Measurements from ENCODE around the gene CNN1. TPM values are rescaled to one million over a fixed set of nuclear protein-coding genes. Genes with fewer than 3 reads are reported as not detected.

CNN1 gene
- total RNA-seq, result 10 to 100 TPM; 21.2 to 88.2 (median 25.7) TPM

GRCh38 chr19:11538232-11539036 lies at the start of gene CNN1:
CNN1 (plus strand) TSS chr19:11538851; CDS start chr19:11538928, 77 bp downstream.
- Histone ChIP-seq H3K36me3 (no peaks in the 10 kb centered on the region), H3K9me3 (no peaks in the 10 kb centered on the region), H3K4me1 (peaks cover 0 to 12% (median 0%) of the 10 kb centered on the region in 4 donors), H3K27me3 (no peaks in the 10 kb centered on the region), H3K27ac (peak within 1 kb of the TSS; percentile 42 to 93 (median 74)), H3K4me3 (peak within 1 kb of the TSS; percentile 9 to 50 (median 18))
- peak in 1 of 3 donors; percentile 66 for DNase-seq
- TF ChIP-seq POLR2A (IDR thresholded peaks at IDR 0.05), result peak in 1 of 2 donors; percentile 27
- no peak for TF ChIP-seq CTCF (IDR thresholded peaks at IDR 0.05)

- Histone ChIP-seq H3K9me3 (no peaks in the 10 kb centered on the region), H3K27ac (no peak overlapping the region), H3K4me1 (no peaks in the 10 kb centered on the region), H3K36me3 (peaks cover 0 to 16% (median 0%) of the 10 kb centered on the region in 3 donors), H3K4me3 (no peak overlapping the region), H3K27me3 (no peaks in the 10 kb centered on the region)
- DNase-seq, result no peak
- no peak for TF ChIP-seq POLR2A (IDR thresholded peaks at IDR 0.05)
- no peak for TF ChIP-seq CTCF (IDR thresholded peaks at IDR 0.05)
Observed at GRCh38 chr19:11489378-11489777, 49.3 kb upstream of the CNN1 start.

- TF ChIP-seq CTCF (IDR thresholded peaks at IDR 0.05), result no peak
- no peak for TF ChIP-seq POLR2A (IDR thresholded peaks at IDR 0.05)
- no peak overlapping the region for H3K4me3 ChIP-seq
- peaks cover 0 to 33% (median 0%) of the 10 kb centered on the region in 3 donors for H3K36me3 ChIP-seq
- DNase-seq, result no peak
- H3K4me1 ChIP-seq, result no peaks in the 10 kb centered on the region
- no peaks in the 10 kb centered on the region for H3K9me3 ChIP-seq
- H3K27me3 ChIP-seq, result no peaks in the 10 kb centered on the region
- H3K27ac ChIP-seq, result no peak overlapping the region
Observed at GRCh38 chr19:11494634-11495285, 43.9 kb upstream of the CNN1 start.

- Histone ChIP-seq H3K4me1 (no peaks in the 10 kb centered on the region), H3K36me3 (peaks cover 0 to 33% (median 0%) of the 10 kb centered on the region in 3 donors), H3K4me3 (no peak overlapping the region), H3K9me3 (no peaks in the 10 kb centered on the region), H3K27me3 (no peaks in the 10 kb centered on the region), H3K27ac (no peak overlapping the region)
- TF ChIP-seq CTCF (IDR thresholded peaks at IDR 0.05) (no peak), POLR2A (IDR thresholded peaks at IDR 0.05) (no peak)
- DNase-seq, result no peak
Observed at GRCh38 chr19:11495481-11495880, 43.2 kb upstream of the CNN1 start.

GRCh38 chr19:11495885-11496284 lies 42.8 kb upstream of the CNN1 start:
- H3K36me3 ChIP-seq, result peaks cover 0 to 33% (median 0%) of the 10 kb centered on the region in 3 donors
- H3K4me1 ChIP-seq, result no peaks in the 10 kb centered on the region
- no peak for DNase-seq
- no peak overlapping the region for H3K4me3 ChIP-seq
- H3K27ac ChIP-seq, result no peak overlapping the region
- no peak for TF ChIP-seq CTCF (IDR thresholded peaks at IDR 0.05)
- TF ChIP-seq POLR2A (IDR thresholded peaks at IDR 0.05), result no peak
- no peaks in the 10 kb centered on the region for H3K27me3 ChIP-seq
- no peaks in the 10 kb centered on the region for H3K9me3 ChIP-seq

Data from Peyer's patch (tissue), 4 donors.